ENCODE results near the gene MROH2A. TPM values are rescaled to one million over a fixed set of nuclear protein-coding genes. Genes with fewer than 3 reads are reported as not detected.

Gene MROH2A
- total RNA-seq, 1 experiment from 2014 or later = not detected

DNA sequence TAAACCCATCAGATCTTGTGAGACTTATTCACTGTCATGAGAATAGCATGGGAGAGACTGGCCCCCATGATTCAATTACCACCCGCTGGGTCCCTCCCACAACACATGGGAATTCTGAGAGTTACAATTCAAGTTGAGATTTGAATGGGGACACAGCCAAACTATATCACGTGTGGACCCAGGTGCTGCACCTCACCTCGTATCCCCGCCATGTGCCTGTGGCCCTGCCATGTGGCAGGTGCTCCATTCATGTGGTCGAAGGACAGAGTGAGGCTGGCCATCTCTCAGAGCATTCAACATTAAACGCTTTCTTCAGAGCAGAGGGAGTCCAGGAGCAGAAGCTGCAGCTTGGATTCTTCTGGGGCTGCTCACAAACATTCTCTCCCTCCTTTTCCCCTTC, 32.3 kb downstream of the MROH2A start:
- Histone ChIP-seq H3K27me3 (no peaks in the 10 kb centered on the region), H3K9me3 (no peaks in the 10 kb centered on the region), H3K4me3 (no peak overlapping the region), H3K36me3 (no peaks in the 10 kb centered on the region)
- DNase-seq = no peak

GRCh38 chr2:233811087-233811486, 33.0 kb downstream of the MROH2A start:
- H3K36me3 ChIP-seq = no peaks in the 10 kb centered on the region
- H3K4me3 ChIP-seq = no peak overlapping the region
- no peak for DNase-seq

DNA sequence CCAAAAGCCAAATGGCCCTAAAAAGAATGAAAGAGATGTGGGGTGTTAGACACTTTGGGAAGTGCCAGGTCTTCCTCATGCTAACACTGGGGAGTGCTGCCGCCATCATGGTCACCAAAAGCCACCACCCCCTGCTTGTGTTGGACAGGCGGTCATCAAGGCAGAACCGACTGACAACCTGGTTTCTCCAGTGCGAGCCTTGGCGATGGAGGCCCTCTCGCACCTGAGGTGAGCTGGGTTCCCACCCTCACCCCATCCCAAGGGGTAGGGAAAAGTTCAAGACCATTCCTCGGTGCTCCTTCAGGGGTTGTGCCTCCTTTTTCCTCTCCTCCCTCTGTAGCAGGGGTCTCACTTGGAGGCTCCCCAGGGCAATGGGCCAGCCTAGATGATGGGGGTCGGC, 33.6 kb downstream of the MROH2A start:
- Histone ChIP-seq H3K36me3 (no peaks in the 10 kb centered on the region), H3K27me3 (no peaks in the 10 kb centered on the region), H3K4me3 (no peak overlapping the region), H3K9me3 (no peaks in the 10 kb centered on the region)
- DNase-seq = no peak

More at GRCh38 chr2:233811087-233811486, 33.0 kb downstream of the MROH2A start:
- Histone ChIP-seq H3K9me3 (no peaks in the 10 kb centered on the region), H3K27me3 (no peaks in the 10 kb centered on the region)

- Histone ChIP-seq H3K36me3 (no peaks in the 10 kb centered on the region), H3K4me3 (no peak overlapping the region), H3K9me3 (no peaks in the 10 kb centered on the region), H3K27me3 (no peaks in the 10 kb centered on the region)
- DNase-seq = no peak
Measured at GRCh38 chr2:233813236-233814055, 35.3 kb downstream of the MROH2A start.

GRCh38 chr2:233814056-233814835, 36.1 kb downstream of the MROH2A start:
- DNase-seq = no peak
- Histone ChIP-seq H3K4me3 (no peak overlapping the region), H3K36me3 (no peaks in the 10 kb centered on the region), H3K9me3 (no peaks in the 10 kb centered on the region), H3K27me3 (no peaks in the 10 kb centered on the region)

GRCh38 chr2:233815861-233816260, 37.7 kb downstream of the MROH2A start:
- DNase-seq = no peak
- Histone ChIP-seq H3K27me3 (no peaks in the 10 kb centered on the region), H3K9me3 (no peaks in the 10 kb centered on the region), H3K36me3 (no peaks in the 10 kb centered on the region), H3K4me3 (no peak overlapping the region)

DNA sequence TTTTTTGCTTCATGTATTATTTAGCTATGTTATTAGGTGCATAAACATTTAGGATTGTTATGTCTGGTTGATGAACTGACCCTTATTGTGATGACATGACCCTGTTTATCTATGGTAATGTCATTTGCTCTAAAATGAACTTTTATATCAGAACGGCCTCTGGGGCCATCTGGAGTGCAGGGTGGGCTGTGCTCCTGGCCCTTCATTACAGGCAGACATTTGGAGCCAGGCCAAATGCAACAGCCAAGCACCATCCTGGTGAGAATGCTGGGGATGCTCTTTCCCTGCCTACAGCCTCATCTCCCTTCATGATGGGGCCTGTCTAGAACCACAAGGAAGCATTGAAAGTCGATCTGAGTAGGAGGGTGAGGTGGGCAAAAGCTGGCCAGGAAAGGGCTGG, 38.2 kb downstream of the MROH2A start:
- no peaks in the 10 kb centered on the region for H3K9me3 ChIP-seq
- no peaks in the 10 kb centered on the region for H3K27me3 ChIP-seq
- no peak overlapping the region for H3K4me3 ChIP-seq
- DNase-seq = no peak
- H3K36me3 ChIP-seq = no peaks in the 10 kb centered on the region

DNA sequence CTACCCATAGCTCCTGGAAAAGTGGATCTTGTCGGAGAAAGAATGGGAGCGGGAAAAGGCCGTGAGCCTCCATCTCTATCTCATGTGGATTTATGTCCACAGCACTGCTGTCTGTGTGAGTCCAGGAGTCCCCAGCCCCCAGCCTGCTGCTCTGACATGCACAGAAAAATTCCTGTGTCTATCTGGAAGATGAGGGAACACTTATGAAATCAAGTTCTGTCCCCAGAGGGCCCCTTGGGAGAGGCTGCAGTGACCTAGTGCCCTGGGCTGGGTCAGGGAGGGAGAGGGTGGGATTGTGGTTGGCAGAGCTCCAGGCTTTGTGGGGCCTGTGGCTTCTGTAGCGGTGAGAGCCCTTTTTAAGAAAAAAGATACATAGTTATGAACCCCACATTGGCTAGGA, 38.6 kb downstream of the MROH2A start:
- no peaks in the 10 kb centered on the region for H3K9me3 ChIP-seq
- H3K4me3 ChIP-seq = no peak overlapping the region
- no peaks in the 10 kb centered on the region for H3K27me3 ChIP-seq
- no peak for DNase-seq
- H3K36me3 ChIP-seq = no peaks in the 10 kb centered on the region

- no peaks in the 10 kb centered on the region for H3K9me3 ChIP-seq
- H3K4me3 ChIP-seq = no peak overlapping the region
- H3K27me3 ChIP-seq = no peaks in the 10 kb centered on the region
- H3K36me3 ChIP-seq = no peaks in the 10 kb centered on the region
- no peak for DNase-seq
Measured at GRCh38 chr2:233817361-233817911, 39.3 kb downstream of the MROH2A start.

- no peak overlapping the region for H3K4me3 ChIP-seq
- H3K27me3 ChIP-seq = no peaks in the 10 kb centered on the region
- no peaks in the 10 kb centered on the region for H3K9me3 ChIP-seq
- H3K36me3 ChIP-seq = no peaks in the 10 kb centered on the region
- DNase-seq = no peak
Measured at GRCh38 chr2:233817995-233818638, 40.0 kb downstream of the MROH2A start.

DNA sequence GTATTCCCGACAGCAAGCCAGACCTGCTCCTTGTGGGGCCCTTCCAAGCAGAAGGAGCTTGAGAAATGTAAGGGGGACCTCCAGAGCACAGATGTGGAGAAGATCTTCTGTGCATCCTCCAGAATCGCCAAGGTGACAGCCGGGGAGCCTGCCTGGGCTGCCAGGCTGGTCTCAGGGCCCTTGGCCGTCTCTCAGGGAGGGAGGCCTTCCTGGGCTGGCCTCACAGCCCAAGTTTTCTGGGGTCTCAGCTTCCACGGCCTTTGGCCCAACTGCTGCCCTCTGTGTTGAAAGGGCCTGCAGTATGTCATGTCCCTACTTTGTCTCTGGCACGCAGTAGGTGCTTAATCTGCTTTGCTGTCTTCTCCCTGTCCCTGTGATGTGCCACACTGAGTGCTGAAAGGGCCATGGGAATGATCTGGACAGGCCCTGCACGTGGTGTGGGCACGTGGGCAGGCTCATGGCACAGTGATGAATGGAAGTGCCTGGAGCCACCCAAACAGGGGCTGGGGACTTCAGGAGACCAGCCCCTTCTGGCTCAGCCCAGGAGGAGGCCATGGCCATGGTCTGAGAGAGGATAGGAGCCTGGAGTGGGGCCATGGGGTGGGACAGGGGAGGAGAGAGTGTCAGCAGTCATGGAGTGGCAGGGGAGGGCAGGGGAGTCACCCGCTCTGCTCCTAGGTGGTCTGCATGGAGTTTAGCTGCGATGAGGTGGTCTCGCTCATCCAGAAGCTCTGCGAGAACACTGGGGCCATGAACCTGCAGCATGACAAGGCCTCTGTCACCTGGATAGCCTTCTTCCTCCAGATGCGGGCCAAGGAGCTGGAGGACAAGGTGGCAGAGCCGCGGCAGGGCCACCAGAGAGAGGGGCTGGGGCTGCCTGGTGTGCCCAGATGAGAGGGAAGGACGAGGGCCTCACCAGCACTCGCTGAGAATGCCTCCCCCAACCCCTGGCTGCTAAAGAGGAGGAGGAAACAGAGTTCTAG, 40.8 kb downstream of the MROH2A start:
- Histone ChIP-seq H3K9me3 (no peaks in the 10 kb centered on the region), H3K36me3 (no peaks in the 10 kb centered on the region), H3K27me3 (no peaks in the 10 kb centered on the region), H3K4me3 (no peak overlapping the region)
- DNase-seq = no peak

GRCh38 chr2:233819884-233820773, 42.0 kb downstream of the MROH2A start:
- no peaks in the 10 kb centered on the region for H3K9me3 ChIP-seq
- DNase-seq = no peak
- H3K27me3 ChIP-seq = no peaks in the 10 kb centered on the region
- no peaks in the 10 kb centered on the region for H3K36me3 ChIP-seq
- H3K4me3 ChIP-seq = no peak overlapping the region

DNA sequence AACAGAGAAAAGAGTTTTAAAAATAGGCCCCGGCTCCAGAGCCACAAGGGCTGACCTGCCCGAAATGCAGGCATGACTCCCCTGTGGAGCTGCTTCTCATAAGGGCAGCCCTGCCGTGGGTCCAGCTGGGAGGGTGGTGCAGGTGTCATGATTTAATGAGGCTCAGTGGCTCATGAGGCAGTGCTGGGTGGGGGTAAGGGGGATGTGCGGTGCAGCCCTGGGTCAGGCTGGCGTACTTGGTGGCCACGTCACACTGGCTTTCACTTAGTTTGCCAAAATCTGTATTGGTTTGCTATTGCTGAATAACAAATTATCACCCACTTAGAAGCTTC, 42.6 kb downstream of the MROH2A start:
- no peaks in the 10 kb centered on the region for H3K9me3 ChIP-seq
- DNase-seq = no peak
- H3K27me3 ChIP-seq = no peaks in the 10 kb centered on the region
- H3K36me3 ChIP-seq = no peaks in the 10 kb centered on the region
- no peak overlapping the region for H3K4me3 ChIP-seq

DNA sequence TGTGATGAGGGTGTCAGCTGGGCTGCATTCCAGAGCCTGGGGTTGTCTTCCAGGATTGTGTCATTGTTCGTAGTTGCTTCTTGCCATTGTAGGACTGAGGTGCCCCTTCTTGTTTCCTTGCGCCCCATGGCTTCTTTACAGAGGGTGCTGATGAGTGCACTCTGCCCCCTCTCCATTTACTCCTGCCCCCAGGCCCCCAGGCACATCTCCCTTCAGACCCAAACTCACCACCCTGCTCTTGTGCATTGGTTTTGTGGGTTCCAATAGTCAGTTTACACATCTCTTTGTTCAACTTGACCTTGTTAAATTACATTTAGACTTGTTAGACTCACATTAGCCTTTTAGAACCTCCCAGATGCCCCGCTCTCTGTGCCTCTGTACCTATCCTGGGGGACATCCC, 43.1 kb downstream of the MROH2A start:
- DNase-seq = no peak
- H3K4me3 ChIP-seq = no peak overlapping the region
- H3K27me3 ChIP-seq = no peaks in the 10 kb centered on the region
- peaks cover 2% of the 10 kb centered on the region; the same call in 1 of the 2 replicates for H3K9me3 ChIP-seq
- H3K36me3 ChIP-seq = no peaks in the 10 kb centered on the region

DNA sequence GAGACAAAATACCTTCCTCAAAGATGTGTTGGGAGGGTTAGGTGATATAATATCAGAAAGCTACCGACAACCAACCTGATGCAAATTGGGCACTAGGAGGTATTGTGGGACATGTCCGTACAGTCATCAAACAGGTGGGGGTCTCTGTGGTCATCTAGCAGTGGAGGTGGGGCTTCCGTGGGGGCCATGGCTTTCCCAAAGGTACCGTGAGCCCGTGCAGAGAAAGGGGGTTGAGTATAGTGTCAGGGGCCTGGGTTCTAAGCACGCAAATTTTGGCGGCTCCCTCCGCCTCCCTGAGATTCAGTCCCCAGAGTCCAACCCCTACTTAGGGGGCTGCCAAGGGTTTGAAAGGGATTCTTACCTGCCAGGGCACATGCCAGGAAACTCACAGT, 43.6 kb downstream of the MROH2A start:
- Histone ChIP-seq H3K36me3 (no peaks in the 10 kb centered on the region), H3K9me3 (peaks cover 4% of the 10 kb centered on the region; the same call in 1 of the 2 replicates), H3K4me3 (no peak overlapping the region), H3K27me3 (no peaks in the 10 kb centered on the region)
- DNase-seq = no peak
